GM20431 (cell line): ENCODE data around the gene EVL.

Source experiments
- in situ Hi-C: fragments of 300-500 bp; cut with MseI, MboI; formaldehyde crosslinking; loops from one replicate; pipeline ENCODE4 v1.15.0; 2020; ENCODE audit warnings: low sequenced_read_pairs; ENCODE audit not compliant: unreplicated experiment

The EVL gene

GRCh38 chr14:100121643-100122480 is 56.6 kb downstream of the EVL start:
- in situ Hi-C loops, result no loop called here

GRCh38 chr14:100122481-100123223 is 57.4 kb downstream of the EVL start:
- in situ Hi-C loops, result no loop called here

GRCh38 chr14:100123618-100124017 is 58.4 kb downstream of the EVL start:
- in situ Hi-C loops, result no loop called here

GRCh38 chr14:100124551-100125088 is 59.4 kb downstream of the EVL start:
- in situ Hi-C loops, result no loop called here

GRCh38 chr14:100126401-100126800 is 61.2 kb downstream of the EVL start:
- in situ Hi-C loops, result no loop called here

- in situ Hi-C loops, result no loop called here
Measured at GRCh38 chr14:100127853-100128455, 62.7 kb downstream of the EVL start.

GRCh38 chr14:100128688-100129087 is 63.5 kb downstream of the EVL start:
- in situ Hi-C loops, result no loop called here

GRCh38 chr14:100129161-100129589 is 64.0 kb downstream of the EVL start:
- in situ Hi-C loops, result no loop called here

GRCh38 chr14:100130521-100130920 is 65.3 kb downstream of the EVL start:
- in situ Hi-C loops, result no loop called here

GRCh38 chr14:100131181-100131580 is 66.0 kb downstream of the EVL start:
- in situ Hi-C loops, result no loop called here

- in situ Hi-C loops, result no loop called here
Measured at GRCh38 chr14:100132161-100132902, 67.1 kb downstream of the EVL start.

- in situ Hi-C loops, result no loop called here
Measured at GRCh38 chr14:100132903-100133510, 67.8 kb downstream of the EVL start.

- in situ Hi-C loops, result no loop called here
Measured at GRCh38 chr14:100134586-100134985, 69.4 kb downstream of the EVL start.

- in situ Hi-C loops, result no loop called here
Measured at GRCh38 chr14:100135073-100135472, 69.9 kb downstream of the EVL start.

GRCh38 chr14:100135784-100136183 is 70.6 kb downstream of the EVL start:
- in situ Hi-C loops, result no loop called here

- in situ Hi-C loops, result no loop called here
Measured at GRCh38 chr14:100137173-100137572, 72.0 kb downstream of the EVL start.

GRCh38 chr14:100138082-100138787 is 73.0 kb downstream of the EVL start:
- in situ Hi-C loops, result no loop called here

- in situ Hi-C loops, result no loop called here
Measured at GRCh38 chr14:100138955-100139354, 73.7 kb downstream of the EVL start.

GRCh38 chr14:100140452-100141078 is 75.3 kb downstream of the EVL start:
- in situ Hi-C loops, result no loop called here
